K562 (cell line): ENCODE data around the gene PRR19. TPM values are rescaled to one million over a fixed set of nuclear protein-coding genes. Genes with fewer than 3 reads are reported as not detected.

Experiments
- ATAC-seq: fragments of 200-7000 bp; cut with Tn5 transposase; 3 replicates; pipeline ENCODE4 v1.9.1; 2020; ENCODE audit warnings: moderate library complexity
- BruUV-seq: library from RNA; stranded (reverse); fragments of 400-500 nt; replicated peaks from 2 replicates; lab custom pipeline; 2021; lab: Mats Ljungman, UMichigan
- CTCF ChIA-PET: fragments of 300-600 bp; formaldehyde crosslinking; extraction: SDS; loops from one replicate; lab custom pipeline; 2021; ENCODE audit warnings: low intra/inter-chr PET ratio; lab: Yijun Ruan, JAX
- POLR2A ChIA-PET: fragments of 300-600, 350-650 bp; sonication (Branson Sonifier 250); formaldehyde crosslinking; extraction: SDS; loops from one replicate; lab custom pipeline; 2021; ENCODE audit warnings: antibody characterized with exemption, inconsistent platforms; lab: Yijun Ruan, JAX
- DNase-seq, 4 experiments: peaks; one replicate each; pipeline versions ENCODE4 v3.0.0 to v3.0.0-alpha.2; 2011 to 2018; ENCODE audit warnings: low spot score in 3 of 4, mixed read lengths in 3 of 4; ENCODE audit errors: extremely low read depth in 1 of 4
- FAIRE-seq: peaks from 2 replicates; lab custom pipeline; 2011; peaks lifted over from hg19 to GRCh38; lab: Jason Lieb, UNC
- H2AFZ ChIP-seq: 2 replicates; pipeline ENCODE4 v1.6.0; 2011; ENCODE audit warnings: low read depth, low read length, control low read depth, inconsistent platforms
- H3K27ac ChIP-seq: fragments of 200-600 bp; 3 replicates; pipeline ENCODE4 v1.8.0; 2011; ENCODE audit warnings: low read depth, mild to moderate bottlenecking, control low read depth, inconsistent platforms, low read length, moderate library complexity, mixed read lengths; ENCODE audit errors: extremely low read depth
- H3K27me3 ChIP-seq, 2 experiments: fragments of 300-600 bp in 1 of 2; 2 replicates in 1 of 2; 3 replicates in 1 of 2; pipeline versions ENCODE4 v1.6.0 to v1.8.0; 2011; ENCODE audit warnings: inconsistent platforms in 2 of 2, low read length in 2 of 2, mild to moderate bottlenecking in 1 of 2, mixed read lengths in 1 of 2, moderate library complexity in 1 of 2; ENCODE audit not compliant: control insufficient read depth in 2 of 2, insufficient read depth in 2 of 2
- H3K36me3 ChIP-seq: fragments of 300-600 bp; 3 replicates; pipeline ENCODE4 v1.8.0; 2011; ENCODE audit warnings: mild to moderate bottlenecking, low read length, inconsistent platforms; ENCODE audit not compliant: control insufficient read depth, insufficient read depth
- H3K4me1 ChIP-seq, 2 experiments: fragments of 200-600 bp in 1 of 2; replicated peaks in 1 of 2; 2 replicates in 1 of 2; 3 replicates in 1 of 2; pipeline versions ENCODE4 v1.5.1 to v1.8.0; 2011; ENCODE audit warnings: inconsistent platforms in 2 of 2, low read length in 2 of 2, mild to moderate bottlenecking in 1 of 2, mixed read lengths in 1 of 2, moderate library complexity in 1 of 2; ENCODE audit not compliant: control insufficient read depth in 2 of 2, insufficient read depth in 2 of 2
- H3K4me2 ChIP-seq: 2 replicates; pipeline ENCODE4 v1.6.1; 2011; ENCODE audit warnings: low read length, control low read depth, inconsistent platforms, mixed read lengths; ENCODE audit not compliant: insufficient read depth
- H3K4me3 ChIP-seq: fragments of 200-600 bp; sonication (generic), shearing (Covaris generic); 2 replicates; pipeline ENCODE4 v1.5.1; 2016; ENCODE audit warnings: control low read depth, inconsistent platforms
- H3K79me2 ChIP-seq: fragments of 200-600 bp; 3 replicates; pipeline ENCODE4 v1.8.0; 2011; ENCODE audit warnings: low read length, inconsistent platforms; ENCODE audit not compliant: control insufficient read depth, insufficient read depth
- H3K9ac ChIP-seq, 2 experiments: 2 replicates each; pipeline versions ENCODE4 v1.6.0 to v1.6.1; 2011; ENCODE audit warnings: low read depth in 2 of 2, low read length in 2 of 2, control low read depth in 1 of 2, inconsistent platforms in 1 of 2, mild to moderate bottlenecking in 1 of 2, mixed read lengths in 1 of 2; ENCODE audit not compliant: insufficient read depth in 1 of 2
- H3K9me1 ChIP-seq: one replicate; pipeline ENCODE4 v1.6.0; 2011; ENCODE audit warnings: inconsistent platforms, mild to moderate bottlenecking, low read length, moderate library complexity; ENCODE audit not compliant: control insufficient read depth, insufficient read depth
- H3K9me3 ChIP-seq: replicated peaks from 2 replicates; pipeline ENCODE4 v1.5.1; 2011; ENCODE audit warnings: low read depth, low read length, inconsistent platforms; ENCODE audit not compliant: control insufficient read depth, insufficient read depth
- H4K20me1 ChIP-seq: replicated peaks from 2 replicates; pipeline ENCODE4 v1.6.1; 2011; ENCODE audit warnings: low read length, inconsistent platforms, mixed read lengths; ENCODE audit not compliant: control insufficient read depth, insufficient read depth
- ARID2 ChIP-seq: fragments of 450-650 bp; IDR thresholded peaks from 2 replicates; pipeline ENCODE4 v1.6.1; 2017; ENCODE audit warnings: antibody characterized with exemption, mild to moderate bottlenecking
- BRCA1 ChIP-seq, 2 experiments: fragments of 450-650 bp in 1 of 2; sonication (generic) in 1 of 2; formaldehyde crosslinking in 1 of 2; IDR thresholded peaks; 2 replicates each; pipeline versions ENCODE4 v1.5.0 to v1.6.1; 2017 to 2020; ENCODE audit warnings: mild to moderate bottlenecking in 1 of 2, missing genetic modification reagents in 1 of 2
- FOXA3 ChIP-seq, 2 experiments: fragments of 450-650 bp in 1 of 2; sonication (generic) in 1 of 2; formaldehyde crosslinking; IDR thresholded peaks in 1 of 2; conservative IDR thresholded peaks in 1 of 2; 2 replicates each; pipeline versions ENCODE4 v1.4.0 to v1.8.0; 2020 to 2022; ENCODE audit warnings: mild to moderate bottlenecking in 2 of 2, missing genetic modification reagents in 1 of 2
- FOXP1 ChIP-seq: sonication (generic); formaldehyde crosslinking; IDR thresholded peaks from 2 replicates; pipeline ENCODE4 v1.8.0; 2022; ENCODE audit warnings: mild to moderate bottlenecking, missing genetic modification reagents
- GABPA ChIP-seq: fragments of 200-800 bp; sonication (Bioruptor generic); conservative IDR thresholded peaks from 2 replicates; pipeline ENCODE4 v1.6.1; 2016; ENCODE audit warnings: low read depth, missing genetic modification characterization, missing compliant biosample characterization
- NR3C1 ChIP-seq: sonication (generic); formaldehyde crosslinking; IDR thresholded peaks from 2 replicates; pipeline ENCODE4 v1.8.1; 2022; ENCODE audit warnings: missing genetic modification reagents
- PHB ChIP-seq: fragments of 250-450 bp; sonication (Bioruptor Pico); IDR thresholded peaks from 2 replicates; pipeline ENCODE4 v1.5.0; 2021
- POLR2AphosphoS2 ChIP-seq: IDR thresholded peaks from 2 replicates; pipeline ENCODE4 v1.6.1; 2012; ENCODE audit warnings: low read length, improper control_type of control experiment
- RNF2 ChIP-seq: sonication (generic); IDR thresholded peaks from 2 replicates; pipeline ENCODE4 v1.6.1; 2016
- SMAD3 ChIP-seq: fragments of 450-650 bp; formaldehyde crosslinking; conservative IDR thresholded peaks from 2 replicates; pipeline ENCODE4 v1.4.0; 2020; ENCODE audit warnings: mild to moderate bottlenecking
- SNRNP70 ChIP-seq: fragments of 200-400 bp; formaldehyde crosslinking; optimal IDR thresholded peaks from 2 replicates; pipeline ENCODE3; 2017; ENCODE audit warnings: low read depth, low read length
- SRSF7 ChIP-seq: fragments of 200-400 bp; formaldehyde crosslinking; optimal IDR thresholded peaks from 2 replicates; pipeline ENCODE3; 2017; ENCODE audit warnings: mild to moderate bottlenecking, low read depth, low read length
- ZNF717 ChIP-seq: fragments of 250-450 bp; sonication (Bioruptor Pico); IDR thresholded peaks from 2 replicates; pipeline ENCODE4 v1.5.0; 2021
- WGBS: fragments of 100-300 bp; shearing (Covaris generic); methylation state at CpG from one replicate; pipeline ENCODE4 v1.1.6; 2016; ENCODE audit warnings: low coverage, mixed read lengths; ENCODE audit not compliant: insufficient coverage; ENCODE audit errors: missing lambda C conversion rate; 5-methylcytosine and 5-hydroxymethylcytosine counted together
- in situ Hi-C: fragments of 300-500 bp; cut with MboI; formaldehyde crosslinking; loops from 4 replicates; pipeline ENCODE4 v1.15.0; 2018; ENCODE audit warnings: inconsistent platforms, mixed read lengths
- intact Hi-C: fragments of 100-400 bp; cut with micrococcal nuclease; formaldehyde crosslinking; loops from 2 replicates; pipeline ENCODE4 v1.14.2; 2022
- polyA plus RNA-seq, 8 experiments: library from polyadenylated mRNA; depleted of rRNA in 4 of 8; stranded (reverse) in 5 of 8; unstranded in 3 of 8; fragments of >200 nt; fragmentation: Nextera tagmentation in 2 of 8; fragmentation: Illumina TruSeq in 1 of 8; extraction: Ambion mirVana in 2 of 8; extraction: Trizol in 1 of 8; gene quantifications; 2 replicates each; pipeline versions ENCODE4 v1.2.1 to v1.2.3, GENCODE V29; 2011 to 2014; ENCODE audit warnings: inconsistent platforms in 1 of 8, missing spikeins in 1 of 8
- total RNA-seq, 7 experiments: library from RNA; depleted of rRNA in 6 of 7; stranded (reverse); fragments of >200 nt in 6 of 7; fragmentation: Illumina TruSeq in 2 of 7; extraction: Trizol in 2 of 7; gene quantifications; 2 replicates each; pipeline versions ENCODE4 v1.2.1 to v1.2.3, GENCODE V29; 2011 to 2021; ENCODE audit warnings: low replicate concordance in 1 of 7
- TF ChIP-seq, protein P1 (sequence below): fragments of 250-450 bp; sonication (Bioruptor Pico); IDR thresholded peaks from 2 replicates; pipeline ENCODE4 v1.5.0; 2021; ENCODE audit warnings: mild to moderate bottlenecking, borderline replicate concordance
- TF ChIP-seq, protein P2 (sequence below), 2 experiments: fragments of 450-650 bp; IDR thresholded peaks; 2 replicates each; pipeline ENCODE4 v1.6.1; 2016
- TF ChIP-seq, protein P3 (sequence below): fragments of 450-650 bp; IDR thresholded peaks from 2 replicates; pipeline ENCODE4 v1.7.1; 2018; ENCODE audit warnings: mild to moderate bottlenecking, low read depth; ENCODE audit not compliant: partially characterized antibody
- TF ChIP-seq, protein P4 (sequence below): fragments of 450-650 bp; IDR thresholded peaks from 2 replicates; pipeline ENCODE4 v1.6.1; 2016; ENCODE audit warnings: low read depth, mild to moderate bottlenecking, moderate library complexity

The PRR19 gene
- total and polyA plus RNA-seq, 9 of the 15 experiments (the other 6 are each of a cell fraction or from before 2014, with no cell fraction given) = 0.10 to 1.6 (median 0.54) TPM

DNA sequence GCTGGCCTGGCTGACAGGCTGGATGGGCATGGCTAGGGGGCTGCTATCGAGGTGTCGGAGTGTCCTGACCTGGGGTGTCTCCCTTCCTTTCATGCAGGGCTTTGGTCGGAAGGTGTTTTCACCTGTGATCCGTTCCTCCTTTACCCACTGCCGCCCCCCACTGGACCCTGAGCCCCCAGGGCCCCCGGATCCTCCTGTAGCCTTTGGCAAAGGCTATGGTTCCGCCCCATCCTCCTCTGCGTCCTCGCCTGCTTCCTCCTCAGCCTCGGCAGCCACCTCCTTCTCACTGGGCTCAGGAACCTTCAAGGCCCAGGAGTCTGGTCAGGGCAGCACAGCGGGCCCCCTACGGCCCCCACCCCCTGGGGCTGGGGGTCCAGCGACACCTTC lies 11.8 kb upstream of the PRR19 start:
- Histone ChIP-seq H2AFZ (no peak overlapping the region), H3K9me3 (no peaks in the 10 kb centered on the region), H3K36me3 (peaks cover 84% of the 10 kb centered on the region; the same call in 2 of the 3 replicates), H3K9ac (no peak overlapping the region), H3K27ac (no peak overlapping the region), H3K4me1 (peaks cover 12 to 89% of the 10 kb centered on the region in 2 experiments; a peak in 4 of 5 replicates), H3K79me2 (peaks cover 18% of the 10 kb centered on the region), H3K4me3 (no peak overlapping the region), H3K4me2 (no peak overlapping the region), H3K9me1 (no peaks in the 10 kb centered on the region), H4K20me1 (0 out of 2 replicates have a peak, but pooled peaks cover 3% of the 10 kb centered on the region), H3K27me3 (no peaks in the 10 kb centered on the region)
- ChIA-PET CTCF (no interaction called here), POLR2A (interaction anchor here (1.8 kb wide), 1 partner anchor 12 kb away, joined by 6 read pairs; the partner anchor contains the start of genes PAFAH1B3 and PRR19)
- in situ Hi-C loops (no loop called here), intact Hi-C loops (no loop called here)
- ATAC-seq = no peak
- no TSS peak for BruUV-seq
- FAIRE-seq = no peak
- TF ChIP-seq, protein P1, sequence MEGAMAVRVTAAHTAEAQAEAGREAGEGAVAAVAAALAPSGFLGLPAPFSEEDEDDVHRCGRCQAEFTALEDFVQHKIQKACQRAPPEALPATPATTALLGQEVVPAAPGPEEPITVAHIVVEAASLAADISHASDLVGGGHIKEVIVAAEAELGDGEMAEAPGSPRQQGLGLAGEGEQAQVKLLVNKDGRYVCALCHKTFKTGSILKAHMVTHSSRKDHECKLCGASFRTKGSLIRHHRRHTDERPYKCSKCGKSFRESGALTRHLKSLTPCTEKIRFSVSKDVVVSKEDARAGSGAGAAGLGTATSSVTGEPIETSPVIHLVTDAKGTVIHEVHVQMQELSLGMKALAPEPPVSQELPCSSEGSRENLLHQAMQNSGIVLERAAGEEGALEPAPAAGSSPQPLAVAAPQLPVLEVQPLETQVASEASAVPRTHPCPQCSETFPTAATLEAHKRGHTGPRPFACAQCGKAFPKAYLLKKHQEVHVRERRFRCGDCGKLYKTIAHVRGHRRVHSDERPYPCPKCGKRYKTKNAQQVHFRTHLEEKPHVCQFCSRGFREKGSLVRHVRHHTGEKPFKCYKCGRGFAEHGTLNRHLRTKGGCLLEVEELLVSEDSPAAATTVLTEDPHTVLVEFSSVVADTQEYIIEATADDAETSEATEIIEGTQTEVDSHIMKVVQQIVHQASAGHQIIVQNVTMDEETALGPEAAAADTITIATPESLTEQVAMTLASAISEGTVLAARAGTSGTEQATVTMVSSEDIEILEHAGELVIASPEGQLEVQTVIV = no peak
- TF ChIP-seq FOXP1 (CRISPR knock-in tag) (no peak), BRCA1 (IDR thresholded peaks at IDR 0.05) (no peak), BRCA1 (CRISPR knock-in tag; IDR thresholded peaks at IDR 0.05) (no peak), SNRNP70 (no peak), GABPA (no peak), SRSF7 (no peak), SMAD3 (CRISPR knock-in tag) (no peak), POLR2AphosphoS2 (no peak), FOXA3 (CRISPR knock-in tag; conservative IDR thresholded peaks at IDR 0.05 in 1 of 2, IDR thresholded peaks at IDR 0.05 in 1 of 2) (no peak), NR3C1 (no peak), ZNF717 (CRISPR knock-in tag) (no peak), ARID2 (no peak), PHB (no peak), RNF2 (no peak)
- TF ChIP-seq, protein P2, sequence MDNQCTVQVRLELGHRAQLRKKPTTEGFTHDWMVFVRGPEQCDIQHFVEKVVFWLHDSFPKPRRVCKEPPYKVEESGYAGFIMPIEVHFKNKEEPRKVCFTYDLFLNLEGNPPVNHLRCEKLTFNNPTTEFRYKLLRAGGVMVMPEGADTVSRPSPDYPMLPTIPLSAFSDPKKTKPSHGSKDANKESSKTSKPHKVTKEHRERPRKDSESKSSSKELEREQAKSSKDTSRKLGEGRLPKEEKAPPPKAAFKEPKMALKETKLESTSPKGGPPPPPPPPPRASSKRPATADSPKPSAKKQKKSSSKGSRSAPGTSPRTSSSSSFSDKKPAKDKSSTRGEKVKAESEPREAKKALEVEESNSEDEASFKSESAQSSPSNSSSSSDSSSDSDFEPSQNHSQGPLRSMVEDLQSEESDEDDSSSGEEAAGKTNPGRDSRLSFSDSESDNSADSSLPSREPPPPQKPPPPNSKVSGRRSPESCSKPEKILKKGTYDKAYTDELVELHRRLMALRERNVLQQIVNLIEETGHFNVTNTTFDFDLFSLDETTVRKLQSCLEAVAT (IDR thresholded peaks at IDR 0.05) = no peak
- TF ChIP-seq, protein P3, sequence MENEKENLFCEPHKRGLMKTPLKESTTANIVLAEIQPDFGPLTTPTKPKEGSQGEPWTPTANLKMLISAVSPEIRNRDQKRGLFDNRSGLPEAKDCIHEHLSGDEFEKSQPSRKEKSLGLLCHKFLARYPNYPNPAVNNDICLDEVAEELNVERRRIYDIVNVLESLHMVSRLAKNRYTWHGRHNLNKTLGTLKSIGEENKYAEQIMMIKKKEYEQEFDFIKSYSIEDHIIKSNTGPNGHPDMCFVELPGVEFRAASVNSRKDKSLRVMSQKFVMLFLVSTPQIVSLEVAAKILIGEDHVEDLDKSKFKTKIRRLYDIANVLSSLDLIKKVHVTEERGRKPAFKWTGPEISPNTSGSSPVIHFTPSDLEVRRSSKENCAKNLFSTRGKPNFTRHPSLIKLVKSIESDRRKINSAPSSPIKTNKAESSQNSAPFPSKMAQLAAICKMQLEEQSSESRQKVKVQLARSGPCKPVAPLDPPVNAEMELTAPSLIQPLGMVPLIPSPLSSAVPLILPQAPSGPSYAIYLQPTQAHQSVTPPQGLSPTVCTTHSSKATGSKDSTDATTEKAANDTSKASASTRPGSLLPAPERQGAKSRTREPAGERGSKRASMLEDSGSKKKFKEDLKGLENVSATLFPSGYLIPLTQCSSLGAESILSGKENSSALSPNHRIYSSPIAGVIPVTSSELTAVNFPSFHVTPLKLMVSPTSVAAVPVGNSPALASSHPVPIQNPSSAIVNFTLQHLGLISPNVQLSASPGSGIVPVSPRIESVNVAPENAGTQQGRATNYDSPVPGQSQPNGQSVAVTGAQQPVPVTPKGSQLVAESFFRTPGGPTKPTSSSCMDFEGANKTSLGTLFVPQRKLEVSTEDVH = no peak
- TF ChIP-seq, protein P4, sequence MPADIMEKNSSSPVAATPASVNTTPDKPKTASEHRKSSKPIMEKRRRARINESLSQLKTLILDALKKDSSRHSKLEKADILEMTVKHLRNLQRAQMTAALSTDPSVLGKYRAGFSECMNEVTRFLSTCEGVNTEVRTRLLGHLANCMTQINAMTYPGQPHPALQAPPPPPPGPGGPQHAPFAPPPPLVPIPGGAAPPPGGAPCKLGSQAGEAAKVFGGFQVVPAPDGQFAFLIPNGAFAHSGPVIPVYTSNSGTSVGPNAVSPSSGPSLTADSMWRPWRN = no peak
- 86% methylated on average over 9 of the region's 13 CpGs for whole genome bisulfite sequencing
- DNase-seq = no peak
